HG03432 (cell line): ENCODE results near the gene ZRANB2.

Source experiments
- ATAC-seq: cut with Tn5 transposase; IDR thresholded peaks from one replicate; pipeline ENCODE4 v1.9.1; 2021; ENCODE audit warnings: mild to moderate bottlenecking, moderate library complexity; ENCODE audit not compliant: unreplicated experiment

The ZRANB2 gene, protein sequence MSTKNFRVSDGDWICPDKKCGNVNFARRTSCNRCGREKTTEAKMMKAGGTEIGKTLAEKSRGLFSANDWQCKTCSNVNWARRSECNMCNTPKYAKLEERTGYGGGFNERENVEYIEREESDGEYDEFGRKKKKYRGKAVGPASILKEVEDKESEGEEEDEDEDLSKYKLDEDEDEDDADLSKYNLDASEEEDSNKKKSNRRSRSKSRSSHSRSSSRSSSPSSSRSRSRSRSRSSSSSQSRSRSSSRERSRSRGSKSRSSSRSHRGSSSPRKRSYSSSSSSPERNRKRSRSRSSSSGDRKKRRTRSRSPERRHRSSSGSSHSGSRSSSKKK

DNA sequence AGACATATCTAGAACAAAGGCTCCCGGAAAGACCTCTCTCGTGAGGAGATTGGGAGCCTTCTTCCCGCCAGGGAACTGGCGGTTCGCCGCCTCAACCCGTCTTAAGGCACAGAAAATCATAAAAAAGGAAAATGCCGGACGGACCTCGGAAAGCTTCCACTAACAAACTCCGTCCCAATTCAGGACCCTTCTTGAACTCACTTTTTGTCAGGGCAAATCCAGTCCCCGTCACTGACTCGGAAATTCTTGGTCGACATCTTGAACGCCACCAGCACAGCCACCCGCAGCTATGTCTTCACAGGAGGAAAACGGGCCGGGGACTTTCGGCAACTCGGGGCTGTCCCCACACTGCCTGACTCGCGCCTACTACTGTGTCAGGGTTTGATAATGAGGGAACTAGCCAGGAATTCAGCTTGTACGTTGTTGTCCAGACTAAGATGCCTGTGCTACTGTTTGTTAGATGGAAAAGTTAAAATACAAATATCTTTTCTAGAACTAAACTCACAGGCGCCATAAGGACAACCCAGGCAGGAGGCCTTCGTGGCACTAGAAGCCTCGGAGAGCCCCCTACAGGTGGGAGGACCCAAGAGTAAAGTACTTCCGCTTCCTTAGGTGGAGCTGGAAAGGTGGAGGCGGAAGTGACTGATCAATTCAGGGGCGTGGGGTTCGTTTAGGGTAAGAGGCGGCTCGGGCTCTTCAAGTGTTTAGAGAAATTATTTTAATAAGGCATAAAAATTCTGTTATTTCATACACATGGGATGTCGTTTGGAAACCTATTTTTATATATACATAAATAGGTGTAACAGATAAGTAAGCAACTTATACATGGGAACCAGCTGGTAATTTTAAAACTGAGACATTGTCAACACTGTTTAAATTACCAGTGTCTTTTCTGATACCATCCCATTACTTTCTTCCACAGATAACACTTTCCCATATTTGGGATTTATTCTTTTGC is at the start of gene ZRANB2:
TSS of gene ZRANB2 (minus strand) at position 297 of the 958 bp plus-strand sequence. CDS start at position 257, 40 bp downstream.
- ATAC-seq: peak; percentile 99

DNA sequence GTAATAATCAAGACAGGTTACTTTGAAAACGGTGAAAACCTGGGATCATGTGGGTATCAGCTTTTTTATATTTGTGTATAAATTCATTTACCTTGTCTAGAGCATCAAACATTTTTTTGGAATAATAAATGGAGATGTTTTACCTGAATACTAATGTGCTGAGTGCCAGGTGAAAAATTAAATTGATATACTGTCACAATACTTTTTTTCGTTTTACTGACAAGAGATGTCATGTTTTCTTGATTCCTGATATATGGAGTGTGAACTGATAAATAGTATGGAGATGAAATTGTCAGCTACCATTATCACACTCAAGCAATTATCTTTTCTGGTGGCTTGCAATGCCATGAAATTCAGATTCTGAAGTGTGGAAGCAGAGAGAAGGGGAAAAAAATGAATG is 47.2 kb upstream of the ZRANB2 start:
- no peak for ATAC-seq

DNA sequence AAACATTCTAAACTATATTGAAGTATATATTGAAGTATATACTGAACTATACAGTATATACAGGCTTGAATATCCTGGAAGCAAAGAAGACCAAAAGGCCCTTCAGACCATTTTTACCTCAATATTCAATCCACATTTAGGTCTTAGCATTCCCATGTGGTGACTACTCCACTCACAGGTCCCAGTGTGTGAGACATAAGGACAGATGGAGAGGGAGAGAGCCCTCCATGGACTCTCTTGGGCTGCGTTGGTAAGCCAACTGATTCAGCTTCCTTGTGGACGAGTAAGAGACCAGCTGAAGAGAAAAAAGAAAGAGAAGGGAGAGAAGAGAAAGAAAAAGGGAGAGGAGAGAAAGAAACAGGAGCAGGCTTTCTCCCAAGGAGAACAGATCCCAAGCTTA is 37.3 kb upstream of the ZRANB2 start:
- no peak for ATAC-seq

DNA sequence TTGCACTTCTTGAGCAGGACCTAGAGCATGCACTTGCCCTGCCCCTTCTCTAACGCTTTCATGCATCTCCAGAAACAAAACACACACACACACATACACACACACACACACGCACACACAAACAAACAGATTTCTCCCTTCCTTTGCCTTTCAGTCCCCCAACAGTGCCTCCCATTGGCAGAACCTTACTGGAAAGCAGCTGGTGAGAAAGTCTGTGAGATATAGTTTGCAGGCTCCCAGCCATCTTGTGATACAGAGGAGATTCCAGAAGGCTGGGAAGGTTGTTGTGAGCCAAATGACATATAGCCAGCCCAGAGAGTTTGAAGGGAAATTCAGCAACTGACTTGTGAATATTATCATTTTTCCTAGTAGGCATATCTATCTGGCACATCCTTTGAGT is 35.9 kb upstream of the ZRANB2 start:
- ATAC-seq: no peak

DNA sequence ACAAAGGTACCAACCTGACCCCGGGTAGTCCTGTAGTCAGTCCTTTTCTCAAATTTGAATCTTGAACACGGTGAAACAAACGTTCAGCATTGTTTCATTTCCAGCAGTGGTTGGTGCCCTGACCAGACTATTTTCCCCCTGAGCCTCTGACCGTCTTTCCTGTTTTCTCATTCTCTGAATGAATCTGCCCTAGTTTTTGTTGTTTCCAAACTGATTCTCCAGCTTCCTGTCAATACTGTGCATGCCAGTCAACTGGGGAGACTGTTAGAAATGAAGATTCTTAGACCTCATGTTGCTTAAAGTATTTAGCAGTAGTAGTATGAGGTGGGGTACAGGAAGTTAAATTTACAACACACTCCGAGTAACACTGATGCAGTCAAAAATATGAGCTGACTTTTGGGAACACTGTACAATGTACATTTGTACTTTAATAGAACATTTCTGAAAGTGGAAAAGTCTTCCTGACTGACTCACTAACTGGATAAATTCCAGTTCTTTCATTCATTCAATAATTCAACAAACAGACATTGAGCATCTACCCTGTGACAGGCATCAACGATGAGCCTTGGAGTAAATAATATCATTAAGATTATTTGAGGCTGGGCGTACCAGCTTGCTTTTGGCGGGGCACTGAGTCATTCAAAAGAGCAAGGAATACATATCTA is 26.0 kb upstream of the ZRANB2 start:
- ATAC-seq: no peak

DNA sequence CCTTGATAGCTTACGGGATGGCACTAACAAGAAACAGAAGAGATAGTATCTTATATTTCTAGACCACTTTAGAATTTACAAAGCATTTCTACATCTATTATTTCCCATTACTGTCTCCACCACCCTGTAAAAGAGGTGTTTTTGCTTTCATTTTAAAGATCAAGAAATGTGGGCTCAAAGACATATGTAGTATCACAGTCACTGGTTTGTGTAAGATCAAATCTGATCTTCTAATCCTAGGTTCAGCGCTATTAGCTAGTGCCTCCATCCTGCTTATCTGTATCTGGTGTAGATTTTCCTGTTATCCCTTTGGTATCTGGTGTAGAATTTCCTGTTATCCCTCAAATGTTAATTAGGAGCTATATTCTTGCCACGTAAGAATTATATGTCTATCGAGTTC is 23.6 kb upstream of the ZRANB2 start:
- no peak for ATAC-seq

DNA sequence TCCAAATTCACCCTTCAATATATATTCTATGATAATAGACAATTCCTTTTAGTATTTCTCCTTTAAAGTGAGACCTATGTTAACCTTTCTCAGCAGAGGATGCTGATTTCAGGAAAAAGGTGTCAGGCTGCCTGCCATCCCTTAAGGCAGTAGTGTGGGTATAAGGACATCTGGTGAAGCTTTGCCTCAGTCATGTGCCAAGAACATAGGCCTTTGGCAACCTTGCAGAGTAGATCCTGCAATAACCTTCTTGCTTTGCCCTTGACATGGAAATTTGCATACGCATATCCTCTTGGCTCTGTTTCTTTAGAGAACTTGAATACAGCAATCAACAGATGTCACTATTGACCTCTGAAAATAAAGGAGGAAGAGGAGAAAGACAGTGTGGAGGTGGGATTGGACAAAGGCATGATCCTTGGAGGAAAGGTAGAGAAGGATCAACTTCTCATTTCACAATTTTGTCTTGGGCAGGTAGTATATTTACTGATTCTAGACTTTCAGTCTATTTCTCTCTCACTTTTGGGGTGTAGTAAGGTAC is 21.1 kb upstream of the ZRANB2 start:
- ATAC-seq: no peak

DNA sequence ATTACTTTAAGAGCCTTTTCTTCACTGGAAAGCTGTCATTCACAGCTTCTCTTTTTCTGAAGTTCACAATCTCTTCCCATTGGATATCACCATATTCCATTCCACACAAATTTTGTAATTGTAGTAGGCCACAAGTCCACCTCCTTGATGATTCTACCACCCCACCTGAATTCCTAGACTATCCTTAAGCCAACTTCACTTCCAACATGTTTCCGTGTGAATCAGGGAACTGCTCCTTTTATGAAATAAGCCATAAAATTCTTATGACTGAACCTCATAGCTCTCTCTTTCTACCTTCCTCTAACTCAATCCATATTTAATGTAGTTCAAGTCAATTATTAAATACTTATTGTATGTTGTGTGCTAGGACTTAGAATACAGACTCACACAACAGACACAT is 16.6 kb upstream of the ZRANB2 start:
- no peak for ATAC-seq

DNA sequence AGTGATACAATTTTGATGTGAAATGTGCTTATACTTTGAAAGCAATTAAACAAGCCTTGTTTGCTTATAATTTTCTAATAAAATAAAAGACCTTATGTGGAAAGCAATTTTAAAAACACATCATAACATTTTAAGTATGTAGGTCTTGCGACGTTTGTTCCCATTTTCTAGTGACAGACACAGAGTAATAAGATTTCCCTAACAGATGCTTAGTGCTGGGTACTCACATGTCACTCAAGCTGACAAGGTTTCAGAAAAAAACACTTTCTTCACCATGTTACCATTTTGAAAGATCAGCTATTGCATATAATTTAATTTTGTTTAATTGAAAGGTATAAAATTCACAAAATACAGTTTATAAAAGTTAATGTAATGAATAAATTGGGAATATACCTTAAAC is 14.1 kb upstream of the ZRANB2 start:
- no peak for ATAC-seq

DNA sequence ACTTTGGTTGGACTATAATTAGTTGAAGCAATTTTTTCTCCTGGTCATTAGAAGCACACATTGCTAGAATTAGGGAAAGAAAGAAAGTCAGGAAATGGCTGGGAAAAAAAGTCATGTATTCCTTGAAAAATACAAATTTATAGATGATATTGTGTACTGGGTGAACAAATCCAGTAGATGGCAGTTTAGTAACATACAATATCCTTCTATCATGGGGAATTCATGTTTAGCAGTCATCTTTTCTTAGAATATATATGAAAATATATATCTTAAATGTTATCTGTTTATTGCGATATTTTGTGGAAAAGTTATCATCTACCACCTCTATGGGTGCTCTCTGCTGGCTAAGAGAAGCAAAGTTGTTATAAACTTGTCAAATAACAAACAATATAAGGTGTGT is 13.1 kb upstream of the ZRANB2 start:
- ATAC-seq: peak; percentile 55

DNA sequence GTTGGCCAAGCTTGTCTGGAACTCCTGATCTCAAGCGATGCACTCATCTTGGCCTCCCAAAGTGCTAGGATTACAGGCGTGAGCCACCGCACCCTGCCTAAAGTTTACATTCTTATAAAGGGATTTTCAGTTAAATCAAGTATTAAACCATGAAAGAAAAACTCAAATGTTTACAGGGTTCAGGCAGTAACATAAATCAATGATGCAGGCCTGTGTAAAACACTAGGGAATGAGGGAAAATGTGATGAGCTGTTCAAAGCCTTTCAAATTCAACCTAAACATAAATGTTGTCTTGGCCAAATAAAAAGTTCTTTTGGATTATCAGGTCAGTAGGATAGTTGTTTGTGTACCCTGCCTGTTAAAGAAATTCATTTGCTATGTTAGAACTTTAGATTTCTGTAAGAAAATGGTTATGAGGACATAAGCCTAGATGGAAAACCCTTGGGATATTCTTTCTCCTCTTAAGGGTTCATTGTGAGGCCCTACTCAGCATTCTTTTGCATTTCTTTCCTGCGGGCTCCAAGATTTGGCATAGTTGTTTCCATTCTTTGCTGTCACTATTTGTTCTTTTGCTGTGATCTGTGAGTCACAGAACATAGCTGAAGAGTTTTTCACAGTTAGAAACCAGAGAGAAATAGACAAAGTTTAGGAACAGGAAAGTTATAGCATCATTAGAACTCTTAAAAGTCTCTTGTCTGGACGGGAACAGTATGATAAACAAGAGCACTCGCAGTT is 8.9 kb upstream of the ZRANB2 start:
- no peak for ATAC-seq

DNA sequence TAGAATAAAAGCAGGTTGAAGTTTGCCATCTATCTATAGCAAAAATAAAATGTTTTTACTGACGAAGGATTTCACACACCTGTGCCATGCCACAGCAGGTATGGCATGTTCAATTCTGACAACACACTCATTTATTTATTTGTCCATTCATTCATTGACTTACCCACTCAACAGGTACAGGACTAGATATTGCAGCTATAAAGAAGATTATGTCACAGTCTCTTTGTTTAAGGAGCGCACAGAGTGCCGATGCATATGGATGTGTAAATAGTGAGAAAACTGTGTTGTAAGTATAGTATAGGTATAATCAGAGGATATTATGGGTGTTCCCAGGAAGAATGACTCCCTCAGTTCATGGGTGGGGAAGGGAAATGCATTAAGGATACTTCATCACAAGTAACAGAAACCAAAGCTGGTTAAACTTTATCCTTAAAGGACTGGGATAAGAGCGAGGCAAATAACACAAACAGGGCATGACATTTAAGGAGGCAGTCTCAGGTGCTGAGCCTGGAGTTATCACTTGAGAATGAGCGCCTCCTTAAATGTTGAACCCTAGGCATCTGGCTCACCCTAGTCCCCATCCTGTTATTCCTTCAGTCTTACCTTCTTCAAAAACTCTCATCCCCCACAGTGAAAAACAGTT is 7.9 kb upstream of the ZRANB2 start:
- no peak for ATAC-seq

DNA sequence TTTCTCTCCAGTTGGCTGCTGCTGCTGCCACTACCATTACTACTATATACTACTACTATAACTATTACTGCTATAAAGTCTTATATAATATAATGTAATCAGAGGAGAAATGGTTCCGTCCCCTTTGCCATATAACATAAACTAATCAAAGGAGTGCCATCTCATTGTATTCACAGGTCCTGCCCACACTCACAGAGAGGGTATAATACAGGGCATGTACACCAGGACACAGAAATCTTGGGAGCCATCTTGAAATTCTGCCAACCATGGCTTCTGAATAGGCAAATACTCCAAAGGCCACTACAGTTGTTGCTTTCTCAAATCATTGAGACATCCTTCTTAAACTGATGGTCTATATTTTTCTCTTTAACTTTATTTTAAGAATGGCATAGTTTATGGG is 6.9 kb upstream of the ZRANB2 start:
- ATAC-seq: no peak

DNA sequence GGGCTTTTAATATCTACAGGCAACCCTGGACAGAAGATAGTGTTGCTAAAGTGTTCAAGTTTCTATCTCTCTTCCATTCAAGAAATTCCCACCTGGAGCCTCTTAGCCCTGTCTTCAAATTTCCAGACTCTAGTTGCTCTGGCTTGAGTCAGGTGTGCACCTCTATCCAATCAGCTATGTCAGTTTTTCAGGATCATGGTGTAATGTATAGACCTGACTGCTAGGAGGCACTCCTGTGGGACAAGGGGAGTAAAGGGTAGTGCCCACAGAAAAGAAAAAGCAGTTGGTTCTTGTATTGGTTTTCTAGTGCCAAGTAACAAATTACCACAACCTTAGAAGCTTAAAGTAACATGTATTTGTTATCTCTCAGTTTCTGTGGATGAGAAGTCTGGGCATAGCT is 6.2 kb upstream of the ZRANB2 start:
- no peak for ATAC-seq

DNA sequence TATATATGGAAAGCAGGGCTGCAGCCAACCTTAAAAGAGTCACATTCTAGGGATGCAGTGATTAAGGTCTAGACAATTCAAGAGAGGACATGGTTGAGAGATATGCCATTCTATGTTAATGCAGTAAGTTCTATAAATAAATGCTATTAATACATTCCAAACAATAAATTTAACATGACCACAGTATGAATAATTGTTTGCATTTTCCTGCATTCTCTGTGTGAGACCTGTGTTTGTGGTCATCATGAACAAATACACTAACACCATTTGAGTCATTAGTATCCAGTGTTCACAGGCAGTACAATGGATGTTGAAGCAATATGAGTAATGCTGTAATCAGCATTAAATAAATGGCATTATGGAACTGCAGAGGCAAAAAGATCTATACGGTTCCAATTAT is 5.5 kb upstream of the ZRANB2 start:
- no peak for ATAC-seq

DNA sequence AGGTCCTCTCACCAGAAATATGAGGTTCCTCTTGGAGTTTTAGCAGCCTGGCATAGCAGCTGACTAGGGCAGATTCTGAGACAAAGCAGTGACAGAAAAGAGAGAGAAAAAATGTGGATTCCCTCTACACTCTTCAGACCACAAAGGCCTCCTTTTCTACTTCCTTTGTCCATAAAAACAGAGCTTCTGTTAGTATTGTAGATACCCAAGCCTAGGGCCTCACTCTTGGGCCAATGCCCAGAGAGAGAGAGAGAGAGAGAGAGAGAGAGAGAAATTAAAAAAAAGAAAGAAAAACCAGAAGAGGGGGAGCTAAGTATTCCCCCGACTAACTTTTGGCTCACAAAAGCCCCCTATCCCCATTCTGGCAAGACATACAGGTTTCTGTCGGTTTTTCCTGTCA is 2.4 kb upstream of the ZRANB2 start:
- ATAC-seq: no peak

DNA sequence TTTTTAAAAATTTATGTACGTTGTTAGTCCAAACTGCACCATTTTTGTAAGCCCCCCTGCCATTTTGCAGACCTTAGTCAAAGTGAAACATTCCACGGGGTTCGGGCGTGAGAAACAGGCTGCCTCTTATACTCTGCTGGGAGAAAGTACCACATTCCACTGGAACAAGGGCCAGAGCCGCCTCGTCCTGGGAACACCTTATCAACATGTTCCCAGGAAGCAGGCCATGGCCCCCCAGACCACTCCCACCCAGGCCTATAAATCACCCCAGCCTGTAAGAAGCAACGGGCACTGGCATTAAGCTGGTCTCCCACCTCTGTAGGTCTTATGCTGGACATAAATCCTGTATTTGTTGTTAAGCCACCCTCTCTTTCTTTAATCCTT is 854 bp upstream of the ZRANB2 start:
- no peak for ATAC-seq

DNA sequence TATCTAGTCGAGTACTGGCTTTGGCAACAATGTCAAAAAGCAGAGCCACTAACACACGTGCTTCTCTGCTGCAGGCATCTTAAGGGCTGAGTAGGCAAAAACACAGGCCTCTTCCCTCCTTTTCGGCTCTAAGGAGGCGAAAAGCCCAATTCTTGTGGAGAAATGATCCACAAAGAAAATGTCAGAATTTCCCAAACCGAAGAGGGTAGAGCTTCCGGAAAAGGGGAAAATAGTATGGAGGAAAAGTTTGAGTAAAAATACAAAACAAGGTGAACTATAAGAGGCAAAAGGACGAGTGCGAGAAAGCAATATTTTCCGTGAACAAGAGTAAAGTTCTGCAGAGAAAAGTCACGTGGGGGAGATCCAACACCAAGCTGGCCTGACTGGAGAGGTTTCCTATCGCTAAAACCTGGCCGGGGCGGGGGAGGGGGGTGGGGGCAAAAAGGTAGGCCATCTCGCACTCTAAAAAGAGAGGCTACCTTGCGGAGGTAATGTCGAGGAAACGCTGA is 551 bp downstream of the ZRANB2 start:
- ATAC-seq: peak; percentile 24

DNA sequence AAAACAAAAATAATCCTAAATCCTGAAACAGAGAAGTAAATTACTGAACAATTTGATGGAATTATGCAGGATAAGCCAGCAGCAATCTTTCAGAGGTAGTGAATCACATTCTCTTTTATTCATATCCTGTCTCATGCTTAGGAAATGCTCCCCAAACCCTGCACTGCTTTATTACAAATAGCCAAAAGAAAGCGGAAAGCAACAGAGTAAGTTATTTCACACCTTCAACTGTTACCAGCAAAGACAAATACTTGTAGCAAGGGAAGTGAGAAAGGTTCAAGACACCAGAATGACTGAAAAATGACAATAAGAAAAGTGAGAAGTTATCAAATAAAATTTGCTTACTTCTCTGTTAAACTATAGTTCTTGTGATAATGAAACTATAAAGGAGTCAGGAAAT is 6.2 kb downstream of the ZRANB2 start:
- no peak for ATAC-seq

DNA sequence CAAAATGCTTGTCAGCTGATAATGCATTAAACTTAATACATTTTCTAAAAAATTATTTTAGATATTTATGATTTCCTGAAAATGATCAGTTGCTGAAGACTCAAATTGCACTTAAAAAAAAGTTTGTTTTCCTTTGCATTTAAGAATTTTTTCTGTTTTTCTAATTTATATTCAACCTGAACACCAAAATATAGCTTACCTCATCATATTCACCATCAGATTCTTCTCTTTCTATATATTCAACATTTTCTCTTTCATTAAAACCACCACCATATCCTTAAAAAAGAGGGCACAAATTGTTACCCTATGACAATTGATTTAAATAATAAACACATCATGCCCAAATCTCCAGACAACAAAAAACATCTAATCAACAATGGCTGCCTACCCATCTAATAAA is 8.6 kb downstream of the ZRANB2 start:
- ATAC-seq: no peak
